K562 (cell line): ENCODE measurements around the gene SC5D. TPM values are rescaled to one million over a fixed set of nuclear protein-coding genes. Genes with fewer than 3 reads are reported as not detected.

Source experiments
- ATAC-seq: fragments of 200-7000 bp; cut with Tn5 transposase; 3 replicates; pipeline ENCODE4 v1.9.1; 2020; ENCODE audit warnings: moderate library complexity
- BruUV-seq: library from RNA; stranded (reverse); fragments of 400-500 nt; replicated peaks from 2 replicates; lab custom pipeline; 2021; lab: Mats Ljungman, UMichigan
- CTCF ChIA-PET: fragments of 300-600 bp; formaldehyde crosslinking; extraction: SDS; loops from one replicate; lab custom pipeline; 2021; ENCODE audit warnings: low intra/inter-chr PET ratio; lab: Yijun Ruan, JAX
- POLR2A ChIA-PET: fragments of 300-600, 350-650 bp; sonication (Branson Sonifier 250); formaldehyde crosslinking; extraction: SDS; loops from one replicate; lab custom pipeline; 2021; ENCODE audit warnings: antibody characterized with exemption, inconsistent platforms; lab: Yijun Ruan, JAX
- DNase-seq, 4 experiments: peaks; one replicate each; pipeline versions ENCODE4 v3.0.0 to v3.0.0-alpha.2; 2011 to 2018; ENCODE audit warnings: low spot score in 3 of 4, mixed read lengths in 3 of 4; ENCODE audit errors: extremely low read depth in 1 of 4
- FAIRE-seq: peaks from 2 replicates; lab custom pipeline; 2011; peaks lifted over from hg19 to GRCh38; lab: Jason Lieb, UNC
- H2AFZ ChIP-seq: 2 replicates; pipeline ENCODE4 v1.6.0; 2011; ENCODE audit warnings: low read depth, low read length, control low read depth, inconsistent platforms
- H3K27ac ChIP-seq: fragments of 200-600 bp; 3 replicates; pipeline ENCODE4 v1.8.0; 2011; ENCODE audit warnings: low read depth, mild to moderate bottlenecking, control low read depth, inconsistent platforms, low read length, moderate library complexity, mixed read lengths; ENCODE audit errors: extremely low read depth
- H3K27me3 ChIP-seq, 2 experiments: fragments of 300-600 bp in 1 of 2; 2 replicates in 1 of 2; 3 replicates in 1 of 2; pipeline versions ENCODE4 v1.6.0 to v1.8.0; 2011; ENCODE audit warnings: inconsistent platforms in 2 of 2, low read length in 2 of 2, mild to moderate bottlenecking in 1 of 2, mixed read lengths in 1 of 2, moderate library complexity in 1 of 2; ENCODE audit not compliant: control insufficient read depth in 2 of 2, insufficient read depth in 2 of 2
- H3K36me3 ChIP-seq: fragments of 300-600 bp; 3 replicates; pipeline ENCODE4 v1.8.0; 2011; ENCODE audit warnings: mild to moderate bottlenecking, low read length, inconsistent platforms; ENCODE audit not compliant: control insufficient read depth, insufficient read depth
- H3K4me1 ChIP-seq, 2 experiments: fragments of 200-600 bp in 1 of 2; replicated peaks in 1 of 2; 2 replicates in 1 of 2; 3 replicates in 1 of 2; pipeline versions ENCODE4 v1.5.1 to v1.8.0; 2011; ENCODE audit warnings: inconsistent platforms in 2 of 2, low read length in 2 of 2, mild to moderate bottlenecking in 1 of 2, mixed read lengths in 1 of 2, moderate library complexity in 1 of 2; ENCODE audit not compliant: control insufficient read depth in 2 of 2, insufficient read depth in 2 of 2
- H3K4me2 ChIP-seq: 2 replicates; pipeline ENCODE4 v1.6.1; 2011; ENCODE audit warnings: low read length, control low read depth, inconsistent platforms, mixed read lengths; ENCODE audit not compliant: insufficient read depth
- H3K4me3 ChIP-seq: fragments of 200-600 bp; sonication (generic), shearing (Covaris generic); 2 replicates; pipeline ENCODE4 v1.5.1; 2016; ENCODE audit warnings: control low read depth, inconsistent platforms
- H3K79me2 ChIP-seq: fragments of 200-600 bp; 3 replicates; pipeline ENCODE4 v1.8.0; 2011; ENCODE audit warnings: low read length, inconsistent platforms; ENCODE audit not compliant: control insufficient read depth, insufficient read depth
- H3K9ac ChIP-seq, 2 experiments: 2 replicates each; pipeline versions ENCODE4 v1.6.0 to v1.6.1; 2011; ENCODE audit warnings: low read depth in 2 of 2, low read length in 2 of 2, control low read depth in 1 of 2, inconsistent platforms in 1 of 2, mild to moderate bottlenecking in 1 of 2, mixed read lengths in 1 of 2; ENCODE audit not compliant: insufficient read depth in 1 of 2
- H3K9me1 ChIP-seq: one replicate; pipeline ENCODE4 v1.6.0; 2011; ENCODE audit warnings: inconsistent platforms, mild to moderate bottlenecking, low read length, moderate library complexity; ENCODE audit not compliant: control insufficient read depth, insufficient read depth
- H3K9me3 ChIP-seq: replicated peaks from 2 replicates; pipeline ENCODE4 v1.5.1; 2011; ENCODE audit warnings: low read depth, low read length, inconsistent platforms; ENCODE audit not compliant: control insufficient read depth, insufficient read depth
- H4K20me1 ChIP-seq: replicated peaks from 2 replicates; pipeline ENCODE4 v1.6.1; 2011; ENCODE audit warnings: low read length, inconsistent platforms, mixed read lengths; ENCODE audit not compliant: control insufficient read depth, insufficient read depth
- CEBPB ChIP-seq: fragments of 450-650 bp; IDR thresholded peaks from 2 replicates; pipeline ENCODE4 v1.6.1; 2016; ENCODE audit warnings: missing genetic modification characterization, missing compliant biosample characterization
- CEBPG ChIP-seq, 3 experiments: fragments of 200-800 bp in 1 of 3; sonication (Bioruptor generic) in 1 of 3; sonication (generic) in 1 of 3; formaldehyde crosslinking in 1 of 3; IDR thresholded peaks in 2 of 3; conservative IDR thresholded peaks in 1 of 3; 2 replicates each; pipeline versions ENCODE4 v1.6.1 to v1.8.0; 2016 to 2022; ENCODE audit warnings: missing compliant biosample characterization in 2 of 3, missing genetic modification characterization in 2 of 3, mild to moderate bottlenecking in 1 of 3, missing genetic modification reagents in 1 of 3
- HDAC3 ChIP-seq: fragments of 450-650 bp; IDR thresholded peaks from 2 replicates; pipeline ENCODE4 v1.6.1; 2018; ENCODE audit warnings: borderline replicate concordance, mild to moderate bottlenecking, moderate library complexity; ENCODE audit not compliant: partially characterized antibody
- KLF13 ChIP-seq: fragments of 450-650 bp; IDR thresholded peaks from 2 replicates; pipeline ENCODE4 v1.6.1; 2016; ENCODE audit warnings: missing genetic modification characterization, low read depth, mild to moderate bottlenecking, missing compliant biosample characterization, moderate library complexity, borderline replicate concordance
- POLR2A ChIP-seq: fragments of 450-650 bp; conservative IDR thresholded peaks from 2 replicates; pipeline ENCODE4 v1.6.1; 2016
- SRSF7 ChIP-seq: fragments of 200-400 bp; formaldehyde crosslinking; optimal IDR thresholded peaks from 2 replicates; pipeline ENCODE3; 2017; ENCODE audit warnings: mild to moderate bottlenecking, low read depth, low read length
- ZNF184 ChIP-seq: sonication (generic); formaldehyde crosslinking; IDR thresholded peaks from 2 replicates; pipeline ENCODE4 v1.5.0; 2020; ENCODE audit warnings: missing genetic modification reagents
- ZNF277 ChIP-seq: fragments of 250-450 bp; sonication (Bioruptor Pico); IDR thresholded peaks from 2 replicates; pipeline ENCODE4 v1.8.0; 2022; ENCODE audit warnings: inconsistent platforms, mild to moderate bottlenecking, moderate library complexity, borderline replicate concordance
- WGBS: fragments of 100-300 bp; shearing (Covaris generic); methylation state at CpG from one replicate; pipeline ENCODE4 v1.1.6; 2016; ENCODE audit warnings: low coverage, mixed read lengths; ENCODE audit not compliant: insufficient coverage; ENCODE audit errors: missing lambda C conversion rate; 5-methylcytosine and 5-hydroxymethylcytosine counted together
- in situ Hi-C: fragments of 300-500 bp; cut with MboI; formaldehyde crosslinking; loops from 4 replicates; pipeline ENCODE4 v1.15.0; 2018; ENCODE audit warnings: inconsistent platforms, mixed read lengths
- intact Hi-C: fragments of 100-400 bp; cut with micrococcal nuclease; formaldehyde crosslinking; loops from 2 replicates; pipeline ENCODE4 v1.14.2; 2022
- polyA plus RNA-seq, 8 experiments: library from polyadenylated mRNA; depleted of rRNA in 4 of 8; stranded (reverse) in 5 of 8; unstranded in 3 of 8; fragments of >200 nt; fragmentation: Nextera tagmentation in 2 of 8; fragmentation: Illumina TruSeq in 1 of 8; extraction: Ambion mirVana in 2 of 8; extraction: Trizol in 1 of 8; gene quantifications; 2 replicates each; pipeline versions ENCODE4 v1.2.1 to v1.2.3, GENCODE V29; 2011 to 2014; ENCODE audit warnings: inconsistent platforms in 1 of 8, missing spikeins in 1 of 8
- total RNA-seq, 7 experiments: library from RNA; depleted of rRNA in 6 of 7; stranded (reverse); fragments of >200 nt in 6 of 7; fragmentation: Illumina TruSeq in 2 of 7; extraction: Trizol in 2 of 7; gene quantifications; 2 replicates each; pipeline versions ENCODE4 v1.2.1 to v1.2.3, GENCODE V29; 2011 to 2021; ENCODE audit warnings: low replicate concordance in 1 of 7

Gene SC5D
- total and polyA plus RNA-seq, 9 of the 15 experiments (the other 6 are each of a cell fraction or from before 2014, with no cell fraction given) = 7.6 to 84.0 (median 17.4) TPM

DNA sequence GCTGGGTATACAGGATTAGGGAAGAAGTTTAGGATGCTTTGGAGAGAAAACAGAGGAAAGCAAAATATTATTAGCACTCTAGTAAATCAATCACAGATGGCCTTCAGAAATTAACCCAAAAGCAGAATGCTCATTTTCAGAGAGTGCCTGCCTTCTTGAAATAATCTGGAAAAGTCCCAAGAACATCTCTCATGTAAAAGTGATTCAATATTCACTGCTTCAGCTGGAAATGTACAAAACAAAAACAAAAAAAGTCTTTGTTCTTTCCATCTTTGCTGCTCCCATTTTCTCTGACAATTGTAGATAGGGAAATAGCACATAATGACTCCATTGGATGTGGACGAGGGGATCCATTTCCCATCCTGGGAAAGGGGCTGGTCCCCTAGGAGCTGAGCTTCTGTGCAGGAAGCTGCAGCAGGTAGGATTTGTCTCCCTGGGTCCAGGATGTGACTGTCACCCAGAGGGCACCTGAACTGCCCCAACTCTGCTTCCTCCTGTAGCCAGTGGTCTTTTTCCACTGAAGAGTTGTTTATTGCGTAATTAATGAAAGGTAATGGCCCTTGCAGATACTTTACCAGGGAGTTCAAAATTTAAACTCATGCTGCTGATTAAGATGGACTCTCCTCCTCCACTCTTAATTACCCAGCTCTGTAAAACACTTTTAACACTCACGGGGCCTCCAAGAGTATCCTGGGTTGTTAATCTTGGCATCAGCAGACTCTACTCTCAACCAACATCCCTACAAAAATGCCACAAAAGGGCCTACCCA lies 57.9 kb downstream of the SC5D start:
- Histone ChIP-seq H3K36me3 (no peaks in the 10 kb centered on the region), H3K4me3 (no peak overlapping the region), H3K9me3 (no peaks in the 10 kb centered on the region), H4K20me1 (no peaks in the 10 kb centered on the region), H3K9me1 (no peaks in the 10 kb centered on the region), H3K27ac (no peak overlapping the region), H3K9ac (no peak overlapping the region), H3K4me1 (no peaks in the 10 kb centered on the region), H3K4me2 (no peak overlapping the region), H2AFZ (no peak overlapping the region), H3K27me3 (peaks cover 5 to 11% of the 10 kb centered on the region in 2 experiments; a peak in 4 of 5 replicates), H3K79me2 (no peaks in the 10 kb centered on the region)
- no peak for FAIRE-seq
- TF ChIP-seq KLF13 (tag) (no peak), CEBPB (peak; percentile 39), ZNF184 (CRISPR knock-in tag) (no peak), POLR2A (no peak), ZNF277 (CRISPR knock-in tag) (no peak), SRSF7 (no peak), CEBPG (CRISPR knock-in tag; IDR thresholded peaks at IDR 0.05) (no peak), CEBPG (tag; conservative IDR thresholded peaks at IDR 0.05 in 1 of 2, IDR thresholded peaks at IDR 0.05 in 1 of 2) (peak in 1 of 2 experiments; percentile 41; a peak in 1 of 4 replicates), HDAC3 (no peak)
- ChIA-PET CTCF (no interaction called here), POLR2A (no interaction called here)
- intact Hi-C loops = no loop called here
- ATAC-seq = no peak
- no TSS peak for BruUV-seq
- WGBS = 0% methylated on average over 3 of the region's 3 CpGs
- in situ Hi-C loops = no loop called here
- DNase-seq = no peak
